Measurements from ENCODE around the gene HCFC1. TPM values are rescaled to one million over a fixed set of nuclear protein-coding genes. Genes with fewer than 3 reads are reported as not detected.

The HCFC1 gene
- total RNA-seq, 1 donor from 2014 or later, result 84.0 TPM

DNA sequence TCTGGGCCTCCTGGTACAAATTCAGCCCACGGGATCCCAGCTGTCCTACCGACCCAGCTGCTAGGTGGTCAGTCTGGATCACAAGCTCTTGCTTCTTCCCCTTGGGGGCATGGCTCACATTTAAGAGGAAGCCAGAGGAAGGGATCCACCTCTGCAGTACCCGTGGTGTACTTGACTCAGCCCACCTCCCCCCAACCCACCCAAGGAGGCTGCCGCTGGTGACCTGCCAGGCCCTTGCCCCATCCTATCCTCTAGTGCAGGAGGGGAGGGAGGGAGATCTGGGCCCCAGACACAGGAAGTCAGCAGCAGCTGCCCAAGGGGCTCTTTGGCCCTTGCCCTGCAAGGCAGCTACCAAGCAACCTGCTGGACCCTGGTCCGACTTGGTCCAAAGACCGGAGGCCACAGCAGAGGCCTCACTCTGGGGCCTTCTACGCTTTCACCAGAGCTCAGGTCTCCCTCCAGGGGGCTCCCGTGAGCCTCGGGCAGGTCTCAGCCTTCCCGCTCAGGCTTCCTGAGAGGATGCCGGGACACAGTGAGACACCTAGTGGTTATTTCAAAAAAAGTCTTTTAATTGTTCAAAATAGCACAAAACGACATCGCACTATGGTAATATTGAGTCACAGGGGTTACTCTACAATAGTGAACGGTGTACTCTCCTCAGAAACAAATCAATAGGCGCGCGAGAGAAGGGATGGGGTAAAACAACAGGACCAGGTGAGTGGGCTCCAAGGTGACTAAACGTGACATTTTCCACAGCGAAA is 24.4 kb downstream of the HCFC1 start:
- peak overlapping the region; percentile 91 for H3K27ac Mint-ChIP-seq (ENCODE audit: unreplicated experiment)
- no peaks in the 10 kb centered on the region for H3K36me3 Mint-ChIP-seq (ENCODE audit: unreplicated experiment)
- peak overlapping the region; percentile 41 for H3K4me3 Mint-ChIP-seq (ENCODE audit: unreplicated experiment)

DNA sequence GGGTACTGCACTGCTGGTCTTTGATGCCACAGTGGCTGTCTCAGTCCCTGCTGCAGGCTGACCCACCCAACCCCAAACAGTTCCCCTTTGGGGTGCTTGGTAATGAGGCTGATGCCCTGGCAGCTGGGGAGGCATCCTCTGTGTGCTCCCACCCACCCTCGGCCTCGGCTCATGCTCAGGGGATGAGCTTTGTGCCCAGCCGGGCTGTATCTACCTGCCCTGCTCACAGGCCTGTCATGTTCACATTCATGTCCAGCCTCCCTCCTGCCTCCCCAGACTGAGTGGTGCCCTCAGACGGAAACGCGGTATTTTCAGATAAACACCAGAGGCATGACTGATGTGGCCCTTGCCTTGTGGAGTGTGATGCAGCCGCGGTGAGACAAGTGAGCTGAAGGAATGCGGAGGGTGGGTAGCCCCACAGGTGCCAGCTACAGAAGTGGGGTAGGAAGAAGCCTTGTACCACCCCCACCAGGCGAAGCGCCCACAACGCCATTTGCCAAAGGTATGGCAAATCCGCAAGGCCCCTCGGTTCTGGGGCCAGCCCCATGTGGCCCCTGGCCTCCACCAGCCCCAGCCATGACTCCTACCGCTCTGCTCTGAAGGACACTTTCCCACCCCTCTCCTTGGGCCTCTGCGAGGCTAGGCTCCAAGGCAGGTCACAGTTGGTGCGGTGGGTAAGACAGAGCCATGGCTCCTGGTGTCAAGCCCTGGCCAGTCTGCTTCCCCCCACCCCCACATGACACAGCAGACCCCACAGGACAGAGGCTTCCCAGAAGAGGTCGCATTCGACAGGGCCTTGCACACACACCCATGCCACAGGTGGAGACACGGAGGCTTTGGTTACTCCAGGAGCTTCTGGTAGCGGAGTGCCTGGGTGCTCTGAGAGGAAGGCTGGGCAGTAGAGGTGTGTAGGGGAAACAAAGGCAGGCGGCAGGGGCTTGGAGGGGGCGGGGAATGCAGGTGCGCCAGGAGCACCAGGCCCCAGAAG is 25.4 kb downstream of the HCFC1 start:
- H3K27ac Mint-ChIP-seq (ENCODE audit: unreplicated experiment), result no peak overlapping the region

More for the DNA sequence above, 24.4 kb downstream of the HCFC1 start:
- Mint-ChIP-seq H3K4me1 (ENCODE audit: low read depth, unreplicated experiment) (peaks cover 3% of the 10 kb centered on the region), H3K27me3 (ENCODE audit: unreplicated experiment) (peaks cover 3% of the 10 kb centered on the region), H3K9me3 (ENCODE audit: unreplicated experiment) (peaks cover 2% of the 10 kb centered on the region)
- TF ChIP-seq, protein P1, sequence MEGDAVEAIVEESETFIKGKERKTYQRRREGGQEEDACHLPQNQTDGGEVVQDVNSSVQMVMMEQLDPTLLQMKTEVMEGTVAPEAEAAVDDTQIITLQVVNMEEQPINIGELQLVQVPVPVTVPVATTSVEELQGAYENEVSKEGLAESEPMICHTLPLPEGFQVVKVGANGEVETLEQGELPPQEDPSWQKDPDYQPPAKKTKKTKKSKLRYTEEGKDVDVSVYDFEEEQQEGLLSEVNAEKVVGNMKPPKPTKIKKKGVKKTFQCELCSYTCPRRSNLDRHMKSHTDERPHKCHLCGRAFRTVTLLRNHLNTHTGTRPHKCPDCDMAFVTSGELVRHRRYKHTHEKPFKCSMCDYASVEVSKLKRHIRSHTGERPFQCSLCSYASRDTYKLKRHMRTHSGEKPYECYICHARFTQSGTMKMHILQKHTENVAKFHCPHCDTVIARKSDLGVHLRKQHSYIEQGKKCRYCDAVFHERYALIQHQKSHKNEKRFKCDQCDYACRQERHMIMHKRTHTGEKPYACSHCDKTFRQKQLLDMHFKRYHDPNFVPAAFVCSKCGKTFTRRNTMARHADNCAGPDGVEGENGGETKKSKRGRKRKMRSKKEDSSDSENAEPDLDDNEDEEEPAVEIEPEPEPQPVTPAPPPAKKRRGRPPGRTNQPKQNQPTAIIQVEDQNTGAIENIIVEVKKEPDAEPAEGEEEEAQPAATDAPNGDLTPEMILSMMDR (IDR thresholded peaks at IDR 0.05; ENCODE audit: partially characterized antibody, unreplicated experiment), result peak; percentile 68
- peak; percentile 81 for DNase-seq

DNA sequence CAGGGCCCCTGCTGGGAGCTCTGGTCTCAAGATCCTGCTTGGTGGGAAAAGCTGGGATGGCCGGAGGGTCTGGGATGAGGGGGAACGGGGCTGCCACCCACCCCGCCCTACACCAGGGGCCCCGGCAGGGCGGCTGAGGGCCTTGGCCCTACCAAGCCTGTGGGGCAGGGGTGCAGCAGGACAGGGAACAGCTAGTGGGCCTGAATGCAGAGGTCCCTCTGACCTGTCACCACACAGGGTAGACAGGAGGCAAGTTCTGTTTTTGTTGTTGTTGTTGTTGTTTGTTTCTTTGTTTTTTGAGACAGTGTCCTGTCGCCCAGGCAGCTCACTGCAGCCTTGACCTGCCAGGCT is 26.8 kb downstream of the HCFC1 start:
- Mint-ChIP-seq H3K27ac (ENCODE audit: unreplicated experiment) (no peak overlapping the region), H3K27me3 (ENCODE audit: unreplicated experiment) (peaks cover 3% of the 10 kb centered on the region), H3K36me3 (ENCODE audit: unreplicated experiment) (no peaks in the 10 kb centered on the region), H3K4me3 (ENCODE audit: unreplicated experiment) (no peak overlapping the region), H3K4me1 (ENCODE audit: low read depth, unreplicated experiment) (peaks cover 3% of the 10 kb centered on the region), H3K9me3 (ENCODE audit: unreplicated experiment) (peaks cover 2% of the 10 kb centered on the region)
- no peak for DNase-seq
- TF ChIP-seq, protein P1 (IDR thresholded peaks at IDR 0.05; ENCODE audit: partially characterized antibody, unreplicated experiment), result no peak

More for the DNA sequence above, 25.4 kb downstream of the HCFC1 start:
- H3K4me1 Mint-ChIP-seq (ENCODE audit: low read depth, unreplicated experiment), result peaks cover 3% of the 10 kb centered on the region
- H3K4me3 Mint-ChIP-seq (ENCODE audit: unreplicated experiment), result no peak overlapping the region
- TF ChIP-seq, protein P1 (IDR thresholded peaks at IDR 0.05; ENCODE audit: partially characterized antibody, unreplicated experiment), result no peak
- no peaks in the 10 kb centered on the region for H3K36me3 Mint-ChIP-seq (ENCODE audit: unreplicated experiment)
- H3K27me3 Mint-ChIP-seq (ENCODE audit: unreplicated experiment), result peaks cover 3% of the 10 kb centered on the region
- H3K9me3 Mint-ChIP-seq (ENCODE audit: unreplicated experiment), result peaks cover 2% of the 10 kb centered on the region
- DNase-seq, result no peak

DNA sequence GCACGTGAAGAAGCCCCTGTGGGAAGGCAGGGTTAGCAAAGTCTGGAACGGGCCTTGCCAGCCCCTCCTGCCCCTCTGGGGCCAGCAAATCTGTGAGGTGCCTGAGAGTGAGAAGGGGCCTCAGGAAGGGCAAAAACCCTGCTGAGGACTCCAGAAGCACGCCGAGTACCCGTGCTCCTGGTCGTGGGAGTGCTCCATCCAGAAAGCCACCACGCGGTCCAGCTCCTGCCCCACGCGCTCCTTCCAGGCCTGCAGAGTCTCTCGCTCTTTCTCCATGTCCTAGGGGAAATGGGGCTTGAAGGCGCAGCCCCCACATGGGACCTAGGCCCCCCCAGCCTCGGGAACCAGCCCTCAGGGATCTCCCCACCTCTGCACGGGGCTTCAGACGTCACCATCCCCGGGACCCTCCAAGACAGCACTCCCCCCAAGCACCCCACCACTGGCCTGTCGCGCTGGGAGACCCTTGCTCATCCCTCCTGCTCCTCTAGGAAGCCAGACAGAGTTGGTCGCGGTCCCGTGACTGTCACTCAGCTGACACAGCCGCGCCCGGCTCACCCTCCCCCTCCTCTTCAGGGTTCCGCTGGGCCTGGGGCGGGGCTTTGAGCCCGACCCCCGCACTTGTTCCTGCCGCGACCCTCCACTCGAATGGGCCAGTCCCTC is 27.3 kb downstream of the HCFC1 start, which contains the start of gene RENBP:
RENBP (minus strand) TSS at position 504 of the 660 bp plus-strand sequence; CDS start at position 471, 33 bp downstream.
- Mint-ChIP-seq H3K4me3 (ENCODE audit: unreplicated experiment) (peak within 1 kb of the TSS; percentile 79), H3K36me3 (ENCODE audit: unreplicated experiment) (no peaks in the 10 kb centered on the region), H3K9me3 (ENCODE audit: unreplicated experiment) (peaks cover 2% of the 10 kb centered on the region), H3K27me3 (ENCODE audit: unreplicated experiment) (peaks cover 3% of the 10 kb centered on the region), H3K4me1 (ENCODE audit: low read depth, unreplicated experiment) (peaks cover 3% of the 10 kb centered on the region), H3K27ac (ENCODE audit: unreplicated experiment) (no peak within 1 kb of the TSS)
- DNase-seq, result peak; percentile 64
- TF ChIP-seq, protein P1 (IDR thresholded peaks at IDR 0.05; ENCODE audit: partially characterized antibody, unreplicated experiment), result no peak

All from glutamatergic neuron (in vitro differentiated cells).